GM18861 (cell line): ENCODE measurements around the gene BMP8A.
A peak's percentile ranks its signal among the peaks of the same experiment; 100 is the strongest.
"Not testable (repeated sequence)": the region's sequence is repeated elsewhere in the genome, so short reads cannot be mapped to it uniquely, and the experiment has no call there.

Experiments used
- ATAC-seq: cut with Tn5 transposase; IDR thresholded peaks from one replicate; pipeline ENCODE4 v1.9.1; 2021; ENCODE audit not compliant: unreplicated experiment

BMP8A gene

GRCh38 chr1:39491146-39491921 is at the start of gene BMP8A:
BMP8A (plus strand) TSS chr1:39491636; CDS start chr1:39491992, 356 bp downstream.
- peak; percentile 54 for ATAC-seq

- no peak for ATAC-seq
Measured at GRCh38 chr1:39441797-39442196, 49.6 kb upstream of the BMP8A start.

- no peak for ATAC-seq
Measured at GRCh38 chr1:39445573-39445972, 45.9 kb upstream of the BMP8A start.

- no peak for ATAC-seq
Measured at GRCh38 chr1:39446986-39447567, 44.4 kb upstream of the BMP8A start.

- not testable (repeated sequence) for ATAC-seq
Measured at GRCh38 chr1:39450041-39450440, 41.4 kb upstream of the BMP8A start.

GRCh38 chr1:39450956-39451606 is 40.4 kb upstream of the BMP8A start:
- no peak for ATAC-seq

DNA sequence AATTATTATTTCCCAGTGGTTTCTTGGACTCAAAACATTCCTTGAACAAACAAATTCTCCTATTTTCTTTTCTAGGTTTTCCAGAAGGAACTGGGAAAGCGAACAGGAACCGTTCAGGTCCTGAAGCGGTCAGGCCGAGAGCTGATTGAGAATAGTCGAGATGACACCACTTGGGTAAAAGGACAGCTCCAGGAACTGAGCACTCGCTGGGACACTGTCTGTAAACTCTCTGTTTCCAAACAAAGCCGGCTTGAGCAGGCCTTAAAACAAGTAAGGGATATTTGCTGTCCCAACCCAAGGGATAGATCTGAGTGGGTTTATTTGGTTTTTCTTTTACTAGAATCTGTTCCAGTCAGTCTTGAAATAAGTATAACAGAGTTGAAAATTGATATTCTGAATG is 39.4 kb upstream of the BMP8A start:
- no peak for ATAC-seq

- ATAC-seq: no peak
Measured at GRCh38 chr1:39452540-39452939, 38.9 kb upstream of the BMP8A start.

GRCh38 chr1:39453603-39454002 is 37.8 kb upstream of the BMP8A start:
- no peak for ATAC-seq

DNA sequence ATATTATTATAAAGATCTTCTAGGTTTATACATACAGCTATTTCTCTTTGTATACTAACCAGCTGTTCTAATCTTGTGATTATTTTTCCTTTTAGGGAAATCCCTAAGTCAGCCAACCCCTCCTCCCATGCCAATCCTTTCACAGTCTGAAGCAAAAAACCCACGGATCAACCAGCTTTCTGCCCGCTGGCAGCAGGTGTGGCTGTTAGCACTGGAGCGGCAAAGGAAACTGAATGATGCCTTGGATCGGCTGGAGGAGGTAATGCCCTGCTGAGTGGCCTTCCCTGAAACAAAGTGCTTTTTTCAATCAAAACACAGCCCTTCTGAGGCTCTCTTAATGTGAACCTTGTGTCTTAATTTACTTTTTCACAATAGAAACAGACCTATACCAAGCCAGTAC is 32.4 kb upstream of the BMP8A start:
- no peak for ATAC-seq

GRCh38 chr1:39462074-39462473 is 29.4 kb upstream of the BMP8A start:
- no peak for ATAC-seq

- no peak for ATAC-seq
Measured at GRCh38 chr1:39466413-39467107, 24.9 kb upstream of the BMP8A start.

GRCh38 chr1:39467108-39467720 is 24.2 kb upstream of the BMP8A start:
- not testable (repeated sequence) for ATAC-seq

- ATAC-seq: no peak
Measured at GRCh38 chr1:39469150-39469549, 22.3 kb upstream of the BMP8A start.

- no peak for ATAC-seq
Measured at GRCh38 chr1:39470040-39470439, 21.4 kb upstream of the BMP8A start.

GRCh38 chr1:39472826-39473225 is 18.6 kb upstream of the BMP8A start:
- ATAC-seq: no peak

DNA sequence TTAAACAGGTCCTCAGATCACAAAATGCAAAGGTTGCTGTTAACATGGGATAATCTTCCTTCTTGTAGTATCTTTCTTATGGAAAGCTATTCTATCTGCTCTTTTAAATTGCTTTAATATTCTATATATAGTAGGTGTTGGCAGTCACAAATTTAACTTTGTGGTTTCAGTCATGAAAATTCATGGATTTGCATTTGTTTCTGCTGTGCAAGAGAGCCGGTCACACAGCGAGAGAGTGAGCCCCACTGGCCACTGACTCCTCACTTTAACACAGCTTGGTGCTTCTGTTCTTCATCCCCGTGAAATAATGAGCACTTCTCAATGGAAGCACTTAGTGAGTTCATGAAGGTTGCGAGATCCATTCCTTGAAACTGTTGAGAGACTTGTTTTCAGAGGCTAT is 18.1 kb upstream of the BMP8A start:
- no peak for ATAC-seq

DNA sequence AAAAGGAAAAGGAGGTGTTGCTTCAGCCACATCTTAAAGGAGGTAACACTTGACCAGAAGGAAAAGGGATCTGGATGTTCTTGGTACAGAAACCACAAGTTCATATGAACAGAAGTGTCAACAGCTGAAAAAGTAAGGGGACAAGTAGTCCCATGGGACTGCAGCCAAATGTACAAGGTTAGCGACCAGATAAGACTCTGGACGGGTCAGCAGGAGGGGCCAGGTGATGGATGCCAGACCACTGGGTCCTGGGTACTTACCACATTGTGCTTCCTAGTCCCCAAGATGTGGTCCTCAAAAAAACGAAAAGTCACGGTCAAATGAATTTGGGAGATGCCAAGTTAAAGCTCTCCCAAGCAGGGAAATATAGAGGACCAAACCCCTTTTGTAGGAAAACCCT is 16.6 kb upstream of the BMP8A start:
- no peak for ATAC-seq

- ATAC-seq: not testable (repeated sequence)
Measured at GRCh38 chr1:39475551-39475950, 15.9 kb upstream of the BMP8A start.

- ATAC-seq: no peak
Measured at GRCh38 chr1:39478126-39478915, 13.1 kb upstream of the BMP8A start.
